ENCODE measurements around the gene ARID5A. TPM values are rescaled to one million over a fixed set of nuclear protein-coding genes. Genes with fewer than 3 reads are reported as not detected.
"Not testable (repeated sequence)": the region's sequence is repeated elsewhere in the genome, so short reads cannot be mapped to it uniquely, and the experiment has no call there.

The ARID5A gene
- total RNA-seq, 2 donors from 2014 or later: 81.4 to 115 TPM

DNA sequence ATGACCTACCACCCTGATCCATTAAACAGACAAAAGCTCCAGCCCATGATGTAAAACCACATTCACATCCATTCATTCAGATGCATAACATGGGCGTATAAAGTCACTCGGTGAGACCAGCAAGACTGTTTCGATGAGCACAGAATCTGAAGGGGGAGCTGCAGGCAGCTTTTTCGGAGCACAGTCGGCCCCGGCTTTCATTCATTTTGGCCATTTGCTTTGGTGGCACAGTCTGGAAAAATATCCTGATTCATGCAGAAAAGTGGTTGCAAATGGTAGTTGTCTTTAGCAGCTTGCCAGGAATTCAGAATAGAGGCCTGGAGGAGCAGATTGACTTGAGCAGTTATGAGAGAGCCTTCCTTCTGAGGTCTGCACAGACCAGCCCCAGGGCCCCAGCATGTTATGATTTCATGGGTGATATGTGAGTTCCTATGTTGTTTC is 11.2 kb downstream of the ARID5A start:
- peaks cover 17% of the 10 kb centered on the region for H3K36me3 Mint-ChIP-seq
- no peak for ATAC-seq
- H3K4me3 Mint-ChIP-seq: peak overlapping the region; percentile 50
- H3K27me3 Mint-ChIP-seq: no peaks in the 10 kb centered on the region
- peaks cover 47 to 49% of the 10 kb centered on the region in 2 donors for H3K4me1 Mint-ChIP-seq (ENCODE audit: low read depth in 2 of 2)
- H3K27ac Mint-ChIP-seq: peak overlapping the region; percentile 49 to 63
- no peak for DNase-seq (ENCODE audit: low spot score)
- no peaks in the 10 kb centered on the region for H3K9me3 Mint-ChIP-seq

DNA sequence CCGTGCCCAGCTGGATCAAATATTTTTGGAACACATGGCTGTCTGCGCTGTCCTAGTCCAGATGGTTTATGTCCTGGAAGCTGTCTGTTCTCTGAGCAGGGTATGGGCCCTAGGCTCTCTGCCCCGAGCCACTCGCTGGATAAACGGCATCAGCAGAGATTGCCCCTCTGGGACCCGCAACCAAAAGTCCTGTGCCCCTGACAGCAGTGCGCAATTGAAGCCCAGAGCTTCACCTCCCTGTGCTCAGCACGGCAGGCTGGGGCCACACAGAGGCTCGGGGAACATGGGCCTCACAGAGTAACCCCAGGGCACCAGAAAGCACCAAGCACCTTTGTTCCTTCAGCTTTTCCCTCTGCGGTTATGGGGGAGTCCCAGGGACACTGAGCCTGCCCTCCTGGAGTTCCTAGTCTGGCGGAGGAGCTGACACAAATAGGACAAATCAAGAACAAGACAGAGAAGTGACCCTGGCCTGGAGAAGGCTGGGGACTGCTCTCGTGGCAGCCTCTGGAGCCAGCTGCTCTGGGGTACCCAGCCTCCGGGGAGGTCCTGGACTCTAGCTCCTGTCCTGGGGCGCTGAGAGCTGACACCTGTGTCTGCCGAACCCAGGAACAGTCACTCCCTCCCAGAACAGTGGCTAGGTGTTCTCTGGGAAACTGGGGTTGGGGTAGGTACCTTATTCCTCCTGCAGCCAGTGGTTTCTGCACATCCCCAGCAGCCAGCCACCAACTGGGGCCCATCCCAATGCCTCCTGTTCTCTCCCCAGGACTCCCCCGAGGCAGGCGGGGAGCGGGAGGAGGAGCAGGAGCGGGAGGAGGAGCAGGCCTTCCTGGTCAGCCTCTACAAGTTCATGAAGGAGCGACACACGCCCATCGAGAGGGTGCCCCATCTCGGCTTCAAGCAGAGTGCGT is 12.3 kb downstream of the ARID5A start:
- no peaks in the 10 kb centered on the region for H3K27me3 Mint-ChIP-seq
- H3K9me3 Mint-ChIP-seq: no peaks in the 10 kb centered on the region
- peaks cover 10% of the 10 kb centered on the region for H3K36me3 Mint-ChIP-seq
- DNase-seq (ENCODE audit: low spot score) (no peak), ATAC-seq (no peak)
- H3K27ac Mint-ChIP-seq: no peak overlapping the region
- H3K4me3 Mint-ChIP-seq: no peak overlapping the region
- H3K4me1 Mint-ChIP-seq (ENCODE audit: low read depth in 2 of 2): peaks cover 38 to 44% of the 10 kb centered on the region in 2 donors

- H3K27ac Mint-ChIP-seq: no peak overlapping the region
- H3K4me1 Mint-ChIP-seq (ENCODE audit: low read depth in 2 of 2): peaks cover 32 to 43% of the 10 kb centered on the region in 2 donors
- H3K9me3 Mint-ChIP-seq: no peaks in the 10 kb centered on the region
- peak; percentile 44 for DNase-seq (ENCODE audit: low spot score)
- H3K36me3 Mint-ChIP-seq: peaks cover 4% of the 10 kb centered on the region
- ATAC-seq: no peak
- no peak overlapping the region for H3K4me3 Mint-ChIP-seq
- no peaks in the 10 kb centered on the region for H3K27me3 Mint-ChIP-seq
These were observed 12.9 kb downstream of the ARID5A start for GRCh38 chr2:96549466-96549785.

DNA sequence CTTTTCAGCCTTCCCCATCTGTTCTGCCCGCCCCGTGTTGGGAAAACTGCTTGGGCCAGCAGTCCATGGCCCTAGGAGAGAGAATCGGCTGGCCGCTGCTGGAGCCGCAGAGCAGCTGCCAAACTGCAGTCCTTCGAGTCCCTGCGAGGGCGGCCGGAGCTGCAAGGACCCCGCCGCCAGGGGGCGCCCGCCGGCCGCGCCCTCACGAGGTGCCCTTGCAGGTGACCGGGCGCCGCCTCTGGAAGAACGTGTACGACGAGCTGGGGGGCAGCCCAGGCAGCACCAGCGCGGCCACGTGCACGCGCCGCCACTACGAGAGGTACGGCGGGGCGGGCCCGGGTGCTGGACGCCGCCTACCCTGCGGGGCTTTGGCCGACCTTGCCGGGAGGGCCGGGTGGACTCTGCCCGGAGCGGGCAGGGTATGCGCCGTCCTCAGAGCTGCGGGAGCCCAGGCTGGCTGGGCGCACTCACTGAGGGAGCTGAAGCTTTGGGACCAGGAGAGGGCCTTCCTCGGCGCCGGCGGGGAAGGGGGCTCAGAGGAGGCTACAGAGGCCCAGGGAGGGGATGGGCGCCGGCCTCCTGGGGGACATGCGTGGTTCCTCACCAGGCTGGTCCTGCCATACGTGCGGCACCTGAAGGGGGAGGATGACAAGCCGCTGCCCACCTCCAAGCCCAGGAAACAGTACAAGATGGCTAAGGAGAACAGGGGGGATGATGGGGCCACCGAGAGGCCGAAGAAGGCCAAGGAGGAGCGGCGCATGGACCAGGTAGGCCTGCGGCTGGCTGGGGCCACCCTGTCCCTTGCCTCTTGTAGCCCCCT is 13.6 kb downstream of the ARID5A start:
- no peaks in the 10 kb centered on the region for H3K36me3 Mint-ChIP-seq
- no peaks in the 10 kb centered on the region for H3K27me3 Mint-ChIP-seq
- ATAC-seq: no peak
- no peaks in the 10 kb centered on the region for H3K9me3 Mint-ChIP-seq
- peaks cover 27 to 43% of the 10 kb centered on the region in 2 donors for H3K4me1 Mint-ChIP-seq (ENCODE audit: low read depth in 2 of 2)
- H3K4me3 Mint-ChIP-seq: no peak overlapping the region
- DNase-seq (ENCODE audit: low spot score): peak; percentile 58
- H3K27ac Mint-ChIP-seq: no peak overlapping the region

GRCh38 chr2:96550787-96551604 is 14.4 kb downstream of the ARID5A start:
- Mint-ChIP-seq H3K9me3 (no peaks in the 10 kb centered on the region), H3K27me3 (no peaks in the 10 kb centered on the region), H3K4me1 (ENCODE audit: low read depth in 2 of 2) (peaks cover 18 to 38% of the 10 kb centered on the region in 2 donors), H3K36me3 (no peaks in the 10 kb centered on the region), H3K4me3 (no peak overlapping the region), H3K27ac (no peak overlapping the region)
- DNase-seq (ENCODE audit: low spot score) (peak; percentile 57), ATAC-seq (no peak)

DNA sequence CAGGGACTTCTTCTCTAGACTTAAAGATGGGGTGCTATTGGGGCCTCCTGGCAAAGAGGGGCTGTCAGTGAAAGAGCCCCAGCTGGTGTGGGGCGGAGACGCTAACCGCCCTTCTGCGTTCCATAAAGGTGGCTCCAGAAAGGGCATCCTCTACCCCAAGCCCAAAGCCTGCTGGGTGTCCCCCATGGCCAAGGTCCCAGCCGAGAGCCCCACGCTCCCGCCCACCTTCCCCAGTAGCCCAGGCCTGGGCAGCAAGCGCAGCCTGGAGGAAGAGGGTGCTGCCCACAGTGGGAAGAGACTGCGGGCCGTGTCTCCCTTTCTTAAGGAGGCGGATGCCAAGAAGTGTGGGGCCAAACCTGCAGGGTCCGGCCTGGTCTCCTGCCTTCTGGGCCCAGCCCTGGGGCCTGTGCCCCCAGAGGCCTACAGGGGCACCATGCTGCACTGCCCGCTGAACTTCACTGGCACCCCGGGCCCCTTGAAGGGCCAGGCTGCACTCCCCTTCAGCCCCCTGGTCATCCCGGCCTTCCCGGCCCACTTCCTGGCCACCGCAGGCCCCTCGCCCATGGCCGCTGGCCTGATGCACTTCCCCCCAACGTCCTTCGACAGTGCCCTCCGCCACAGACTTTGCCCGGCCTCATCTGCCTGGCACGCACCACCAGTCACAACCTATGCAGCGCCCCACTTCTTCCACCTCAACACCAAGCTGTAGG is 15.2 kb downstream of the ARID5A start:
- ATAC-seq (no peak), DNase-seq (ENCODE audit: low spot score) (peak; percentile 51)
- Mint-ChIP-seq H3K4me1 (ENCODE audit: low read depth in 2 of 2) (peaks cover 14 to 33% of the 10 kb centered on the region in 2 donors), H3K9me3 (no peaks in the 10 kb centered on the region), H3K4me3 (no peak overlapping the region), H3K36me3 (no peaks in the 10 kb centered on the region), H3K27ac (no peak overlapping the region), H3K27me3 (no peaks in the 10 kb centered on the region)

GRCh38 chr2:96552315-96553175 is 16.0 kb downstream of the ARID5A start:
- Mint-ChIP-seq H3K27me3 (no peaks in the 10 kb centered on the region), H3K4me1 (ENCODE audit: low read depth in 2 of 2) (peaks cover 12 to 33% of the 10 kb centered on the region in 2 donors), H3K36me3 (no peaks in the 10 kb centered on the region), H3K9me3 (no peaks in the 10 kb centered on the region), H3K4me3 (no peak overlapping the region), H3K27ac (no peak overlapping the region)
- ATAC-seq (no peak), DNase-seq (ENCODE audit: low spot score) (peak; percentile 60)

DNA sequence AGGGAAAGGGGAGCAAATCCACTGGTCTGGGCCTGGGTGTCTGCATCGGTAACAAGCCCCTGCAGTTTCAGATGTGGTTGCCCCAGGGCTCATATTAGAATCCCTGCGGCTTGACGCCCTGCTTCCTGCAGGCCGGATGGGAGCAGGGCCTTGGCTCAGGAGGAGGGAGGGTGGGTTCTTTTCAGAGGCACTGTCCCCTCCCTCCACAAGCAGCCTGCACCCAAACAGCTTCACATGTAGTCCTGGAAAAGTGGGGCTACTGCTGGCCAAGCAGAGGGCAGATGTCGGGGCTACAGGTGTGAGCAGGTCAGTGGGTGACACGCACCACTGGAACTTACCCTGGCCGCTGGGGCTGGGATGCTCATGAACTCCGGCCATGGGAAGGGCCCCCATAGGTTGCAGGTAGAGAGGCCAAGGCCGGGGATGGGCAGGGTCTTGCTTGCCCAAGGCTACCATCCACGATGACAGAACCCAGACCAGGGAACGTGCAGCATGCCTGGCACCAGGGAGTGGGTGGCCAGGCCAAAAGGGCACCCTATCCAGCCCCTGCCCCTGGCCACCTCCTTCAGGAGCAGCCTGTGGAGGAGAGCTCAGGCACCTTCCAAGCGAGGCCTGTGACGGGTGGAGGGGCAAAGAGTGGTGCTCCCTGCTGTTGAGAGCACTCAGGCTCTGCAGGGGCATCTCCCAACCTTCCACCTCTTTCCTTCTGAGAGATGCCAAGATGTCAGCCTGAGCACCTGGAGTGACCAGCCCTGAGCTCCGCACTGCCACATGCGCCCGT is 16.8 kb downstream of the ARID5A start:
- H3K4me3 Mint-ChIP-seq: no peak overlapping the region
- peaks cover 14 to 33% of the 10 kb centered on the region in 2 donors for H3K4me1 Mint-ChIP-seq (ENCODE audit: low read depth in 2 of 2)
- no peaks in the 10 kb centered on the region for H3K9me3 Mint-ChIP-seq
- no peaks in the 10 kb centered on the region for H3K36me3 Mint-ChIP-seq
- no peak for ATAC-seq
- peak; percentile 41 for DNase-seq (ENCODE audit: low spot score)
- H3K27ac Mint-ChIP-seq: no peak overlapping the region
- no peaks in the 10 kb centered on the region for H3K27me3 Mint-ChIP-seq

DNA sequence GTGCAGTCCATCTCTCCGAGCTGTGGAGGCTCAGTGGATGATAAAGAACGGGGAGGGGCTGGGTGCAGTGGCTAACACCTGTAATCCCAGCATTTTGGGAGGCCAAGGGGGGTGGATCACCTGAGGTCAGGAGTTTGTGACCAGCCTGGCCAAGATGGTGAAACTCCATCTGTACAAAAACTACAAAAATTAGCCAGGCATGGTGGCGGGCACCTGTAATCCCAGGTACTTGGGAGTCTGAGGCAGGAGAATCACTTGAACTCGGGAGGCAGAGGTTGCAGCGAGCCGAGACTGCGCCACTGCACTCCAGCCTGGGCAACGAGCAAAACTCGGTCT is 17.4 kb downstream of the ARID5A start:
- peak; percentile 32 for DNase-seq (ENCODE audit: low spot score)
- peaks cover 15 to 34% of the 10 kb centered on the region in 2 donors for H3K4me1 Mint-ChIP-seq (ENCODE audit: low read depth in 2 of 2)
- not testable (repeated sequence) for H3K27ac Mint-ChIP-seq, H3K36me3 Mint-ChIP-seq, ATAC-seq, H3K9me3 Mint-ChIP-seq, H3K4me3 Mint-ChIP-seq, H3K27me3 Mint-ChIP-seq

DNA sequence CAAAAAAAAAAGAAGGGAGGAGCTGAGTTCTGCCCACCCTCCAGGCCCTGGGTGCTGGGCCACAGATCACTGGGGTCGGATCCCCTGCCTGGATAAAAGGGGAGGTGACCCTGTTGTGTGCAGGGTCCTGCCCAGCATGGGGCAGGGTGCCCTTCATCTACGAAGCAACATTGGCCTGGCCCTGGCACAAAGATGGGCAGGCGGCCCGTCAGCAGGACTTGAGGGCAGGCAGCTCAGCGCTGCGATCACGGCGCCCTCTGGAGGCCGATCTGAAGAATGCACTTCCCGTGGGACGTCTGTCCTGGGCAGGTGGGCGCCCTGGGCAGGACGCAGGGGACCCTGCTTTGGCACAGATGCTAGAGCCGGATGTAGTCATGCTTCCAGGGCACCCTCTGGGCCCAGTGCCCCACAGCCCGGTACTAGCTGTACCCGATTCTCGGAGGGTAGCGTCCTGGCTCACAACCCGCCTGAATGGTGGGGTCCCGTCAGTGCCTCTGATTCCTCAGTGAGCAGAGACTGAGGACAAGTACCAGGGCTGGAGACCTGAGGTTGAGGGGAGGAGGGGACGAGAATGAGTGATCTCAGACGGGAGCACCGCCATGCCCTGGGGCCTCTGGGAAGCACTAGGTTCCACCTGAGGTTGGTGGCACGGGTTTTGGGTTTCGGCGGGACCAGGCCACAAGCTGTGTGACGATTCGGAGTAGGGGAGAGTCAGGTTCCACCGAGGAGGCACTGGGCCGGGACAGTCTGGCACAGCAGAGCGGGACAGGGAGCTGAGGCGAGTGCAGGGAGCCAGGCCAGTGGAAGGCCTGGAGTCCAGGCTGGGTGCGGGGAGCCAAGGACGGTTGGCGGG is 18.0 kb downstream of the ARID5A start:
- H3K4me1 Mint-ChIP-seq (ENCODE audit: low read depth in 2 of 2): peaks cover 15 to 34% of the 10 kb centered on the region in 2 donors
- no peaks in the 10 kb centered on the region for H3K36me3 Mint-ChIP-seq
- peak; percentile 63 for DNase-seq (ENCODE audit: low spot score)
- no peak overlapping the region for H3K4me3 Mint-ChIP-seq
- H3K27ac Mint-ChIP-seq: peak overlapping the region in 1 of 2 donors; percentile 86
- H3K27me3 Mint-ChIP-seq: no peaks in the 10 kb centered on the region
- peak; percentile 48 to 72 for ATAC-seq
- no peaks in the 10 kb centered on the region for H3K9me3 Mint-ChIP-seq

- peaks cover 15 to 31% of the 10 kb centered on the region in 2 donors for H3K4me1 Mint-ChIP-seq (ENCODE audit: low read depth in 2 of 2)
These were observed 18.6 kb downstream of the ARID5A start for GRCh38 chr2:96555146-96555610.

More at GRCh38 chr2:96555146-96555610, 18.6 kb downstream of the ARID5A start:
- no peaks in the 10 kb centered on the region for H3K27me3 Mint-ChIP-seq
- no peak for ATAC-seq
- no peaks in the 10 kb centered on the region for H3K9me3 Mint-ChIP-seq
- no peaks in the 10 kb centered on the region for H3K36me3 Mint-ChIP-seq
- H3K27ac Mint-ChIP-seq: peak overlapping the region in 1 of 2 donors; percentile 86
- peak; percentile 45 for DNase-seq (ENCODE audit: low spot score)
- no peak overlapping the region for H3K4me3 Mint-ChIP-seq
